DOHH2 (cell line): ENCODE data around the gene TMEM87A.

Source experiments
- CTCF ChIP-seq: fragments of 200-600 bp; sonication (generic); IDR thresholded peaks from one replicate; pipeline ENCODE4 v1.5.1; 2014; ENCODE audit warnings: antibody characterized with exemption, mild to moderate bottlenecking, low read depth, low read length; ENCODE audit not compliant: poor library complexity, severe bottlenecking
- EZH2phosphoT487 ChIP-seq: fragments of 200-600 bp; sonication (generic); IDR thresholded peaks from 2 replicates; pipeline ENCODE4 v1.6.1; 2017; ENCODE audit warnings: borderline replicate concordance, mild to moderate bottlenecking, antibody characterized with exemption, low read length, moderate library complexity, mixed read lengths

DNA sequence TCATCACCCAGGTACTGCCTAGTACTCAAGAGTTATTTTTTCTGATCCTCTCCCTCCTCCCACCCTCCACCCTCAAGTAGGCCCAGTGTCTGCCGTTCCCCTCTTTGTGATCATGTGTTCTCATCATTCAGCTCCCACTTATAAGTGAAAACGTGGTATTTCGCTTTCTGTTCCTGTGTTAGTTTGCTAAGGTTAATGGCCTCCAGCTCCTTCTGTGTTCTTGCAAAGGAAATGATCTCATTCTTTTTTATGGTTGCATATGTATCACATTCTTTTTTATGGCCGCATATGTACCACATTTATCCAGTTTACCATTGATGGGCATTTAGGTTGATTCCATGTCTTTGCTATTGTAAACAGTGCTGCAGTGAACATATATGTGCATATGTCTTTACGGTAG lies 8.4 kb downstream of the TMEM87A start:
- no peak for TF ChIP-seq CTCF
- TF ChIP-seq EZH2phosphoT487, result no peak
